ENCODE measurements around the gene MYLK2.

DNA sequence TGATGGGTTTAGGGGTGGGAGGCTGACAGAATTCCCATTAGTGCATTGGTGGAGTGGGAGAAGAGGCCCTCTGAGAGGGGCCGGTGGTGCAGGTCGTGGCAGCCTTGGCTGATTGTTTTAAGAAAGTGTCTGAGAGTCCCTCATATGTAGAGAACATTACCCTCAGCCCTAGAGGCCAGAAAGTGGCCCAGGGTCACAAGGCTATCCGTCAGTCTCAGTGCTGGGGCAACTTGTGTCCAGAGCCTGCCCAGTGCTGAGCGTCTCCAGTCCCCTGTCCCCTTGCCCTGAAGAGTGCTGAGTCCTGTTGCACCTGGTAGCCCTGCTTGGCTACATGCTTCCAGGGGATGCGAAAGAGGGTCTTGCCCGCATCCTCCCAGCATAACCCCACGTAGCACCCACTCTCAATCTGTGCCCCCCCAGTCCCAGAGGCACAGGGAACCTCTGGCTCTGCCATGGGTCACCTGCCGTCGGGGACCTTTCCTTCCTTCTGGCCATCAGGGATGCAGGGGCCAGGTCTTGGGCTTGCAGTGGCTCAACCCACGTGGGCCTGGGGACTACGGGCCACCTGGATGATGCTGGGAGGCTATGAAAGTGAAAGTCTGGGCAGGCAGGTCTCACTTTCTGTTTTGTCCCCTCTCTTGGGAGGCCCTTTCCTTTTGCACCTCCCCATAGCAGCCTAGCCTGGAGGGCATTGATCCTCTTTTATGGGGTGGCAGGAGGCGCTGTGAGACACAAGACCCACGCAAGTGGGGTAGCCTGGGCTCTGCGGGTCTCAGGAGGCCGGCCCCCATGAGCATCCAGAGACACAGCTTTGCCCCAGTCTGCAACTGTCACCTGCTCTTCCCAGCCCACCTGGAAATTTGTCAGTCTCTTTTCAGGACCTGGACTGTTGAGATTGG lies 39.0 kb downstream of the MYLK2 start:
- TF ChIP-seq MXI1 (IDR thresholded peaks at IDR 0.05; ENCODE audit: borderline replicate concordance, low read depth, low read length) (no peak), CEBPB (IDR thresholded peaks at IDR 0.05; ENCODE audit: low read depth, low read length) (no peak), POLR2A (IDR thresholded peaks at IDR 0.05; ENCODE audit: low read depth, low read length) (no peak), SMC3 (IDR thresholded peaks at IDR 0.05; ENCODE audit: low read depth, low read length) (no peak), RAD21 (IDR thresholded peaks at IDR 0.05; ENCODE audit: low read length) (no peak), BHLHE40 (IDR thresholded peaks at IDR 0.05; ENCODE audit: low read depth, low read length) (no peak), RCOR1 (IDR thresholded peaks at IDR 0.05; ENCODE audit: insufficient replicate concordance, low read length) (no peak), FOS (IDR thresholded peaks at IDR 0.05; ENCODE audit: low read depth, low read length) (no peak), CHD1 (IDR thresholded peaks at IDR 0.05; ENCODE audit: low read depth, low read length) (no peak), RFX5 (IDR thresholded peaks at IDR 0.05; ENCODE audit: low read depth, low read length) (no peak), NFE2L2 (IDR thresholded peaks at IDR 0.05; ENCODE audit: low read depth, low read length) (no peak)
- TF ChIP-seq, protein P1, sequence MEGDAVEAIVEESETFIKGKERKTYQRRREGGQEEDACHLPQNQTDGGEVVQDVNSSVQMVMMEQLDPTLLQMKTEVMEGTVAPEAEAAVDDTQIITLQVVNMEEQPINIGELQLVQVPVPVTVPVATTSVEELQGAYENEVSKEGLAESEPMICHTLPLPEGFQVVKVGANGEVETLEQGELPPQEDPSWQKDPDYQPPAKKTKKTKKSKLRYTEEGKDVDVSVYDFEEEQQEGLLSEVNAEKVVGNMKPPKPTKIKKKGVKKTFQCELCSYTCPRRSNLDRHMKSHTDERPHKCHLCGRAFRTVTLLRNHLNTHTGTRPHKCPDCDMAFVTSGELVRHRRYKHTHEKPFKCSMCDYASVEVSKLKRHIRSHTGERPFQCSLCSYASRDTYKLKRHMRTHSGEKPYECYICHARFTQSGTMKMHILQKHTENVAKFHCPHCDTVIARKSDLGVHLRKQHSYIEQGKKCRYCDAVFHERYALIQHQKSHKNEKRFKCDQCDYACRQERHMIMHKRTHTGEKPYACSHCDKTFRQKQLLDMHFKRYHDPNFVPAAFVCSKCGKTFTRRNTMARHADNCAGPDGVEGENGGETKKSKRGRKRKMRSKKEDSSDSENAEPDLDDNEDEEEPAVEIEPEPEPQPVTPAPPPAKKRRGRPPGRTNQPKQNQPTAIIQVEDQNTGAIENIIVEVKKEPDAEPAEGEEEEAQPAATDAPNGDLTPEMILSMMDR (conservative IDR thresholded peaks at IDR 0.05; ENCODE audit: low read depth, low read length): no peak
- TF ChIP-seq, protein P2, sequence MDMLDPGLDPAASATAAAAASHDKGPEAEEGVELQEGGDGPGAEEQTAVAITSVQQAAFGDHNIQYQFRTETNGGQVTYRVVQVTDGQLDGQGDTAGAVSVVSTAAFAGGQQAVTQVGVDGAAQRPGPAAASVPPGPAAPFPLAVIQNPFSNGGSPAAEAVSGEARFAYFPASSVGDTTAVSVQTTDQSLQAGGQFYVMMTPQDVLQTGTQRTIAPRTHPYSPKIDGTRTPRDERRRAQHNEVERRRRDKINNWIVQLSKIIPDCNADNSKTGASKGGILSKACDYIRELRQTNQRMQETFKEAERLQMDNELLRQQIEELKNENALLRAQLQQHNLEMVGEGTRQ (IDR thresholded peaks at IDR 0.05; ENCODE audit: low read depth, low read length): no peak
- TF ChIP-seq, protein P3, sequence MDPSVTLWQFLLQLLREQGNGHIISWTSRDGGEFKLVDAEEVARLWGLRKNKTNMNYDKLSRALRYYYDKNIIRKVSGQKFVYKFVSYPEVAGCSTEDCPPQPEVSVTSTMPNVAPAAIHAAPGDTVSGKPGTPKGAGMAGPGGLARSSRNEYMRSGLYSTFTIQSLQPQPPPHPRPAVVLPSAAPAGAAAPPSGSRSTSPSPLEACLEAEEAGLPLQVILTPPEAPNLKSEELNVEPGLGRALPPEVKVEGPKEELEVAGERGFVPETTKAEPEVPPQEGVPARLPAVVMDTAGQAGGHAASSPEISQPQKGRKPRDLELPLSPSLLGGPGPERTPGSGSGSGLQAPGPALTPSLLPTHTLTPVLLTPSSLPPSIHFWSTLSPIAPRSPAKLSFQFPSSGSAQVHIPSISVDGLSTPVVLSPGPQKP (IDR thresholded peaks at IDR 0.05; ENCODE audit: borderline replicate concordance, low read depth, low read length): no peak

Data from IMR-90 (cell line).